Measurements from ENCODE around the gene UNC80.
"Not testable (repeated sequence)": the region's sequence is repeated elsewhere in the genome, so short reads cannot be mapped to it uniquely, and the experiment has no call there.

Gene UNC80

GRCh38 chr2:209771474-209772289 lies at the start of gene UNC80:
UNC80 (plus strand) TSS chr2:209771832; CDS start chr2:209772073, 241 bp downstream.
- FAIRE-seq: no peak

GRCh38 chr2:209726311-209726710 lies 45.3 kb upstream of the UNC80 start:
- FAIRE-seq: no peak

GRCh38 chr2:209727077-209727476 lies 44.6 kb upstream of the UNC80 start:
- FAIRE-seq: no peak

GRCh38 chr2:209734805-209735204 lies 36.8 kb upstream of the UNC80 start:
- FAIRE-seq: no peak

- FAIRE-seq: no peak
Observed at GRCh38 chr2:209741953-209742352, 29.7 kb upstream of the UNC80 start.

GRCh38 chr2:209753020-209753419 lies 18.6 kb upstream of the UNC80 start:
- FAIRE-seq: no peak

GRCh38 chr2:209757163-209757562 lies 14.5 kb upstream of the UNC80 start:
- FAIRE-seq: no peak

GRCh38 chr2:209761566-209761965 lies 10.1 kb upstream of the UNC80 start:
- no peak for FAIRE-seq

- no peak for FAIRE-seq
Observed at GRCh38 chr2:209762563-209762962, 9.1 kb upstream of the UNC80 start.

- FAIRE-seq: no peak
Observed at GRCh38 chr2:209763106-209763505, 8.5 kb upstream of the UNC80 start.

GRCh38 chr2:209766613-209767012 lies 5.0 kb upstream of the UNC80 start:
- no peak for FAIRE-seq

GRCh38 chr2:209767316-209767715 lies 4.3 kb upstream of the UNC80 start:
- no peak for FAIRE-seq

GRCh38 chr2:209768557-209768956 lies 3.1 kb upstream of the UNC80 start:
- FAIRE-seq: no peak

GRCh38 chr2:209772290-209772685 lies 656 bp downstream of the UNC80 start:
- FAIRE-seq: no peak

GRCh38 chr2:209773377-209773776 lies 1.7 kb downstream of the UNC80 start:
- no peak for FAIRE-seq

- no peak for FAIRE-seq
Observed at GRCh38 chr2:209787416-209787815, 15.8 kb downstream of the UNC80 start.

- no peak for FAIRE-seq
Observed at GRCh38 chr2:209788925-209789324, 17.3 kb downstream of the UNC80 start.

GRCh38 chr2:209790066-209790728 lies 18.6 kb downstream of the UNC80 start:
- no peak for FAIRE-seq

GRCh38 chr2:209791151-209791550 lies 19.5 kb downstream of the UNC80 start:
- FAIRE-seq: no peak

GRCh38 chr2:209795425-209795824 lies 23.8 kb downstream of the UNC80 start:
- FAIRE-seq: not testable (repeated sequence)

GRCh38 chr2:209805351-209805750 lies 33.7 kb downstream of the UNC80 start:
- FAIRE-seq: no peak

- FAIRE-seq: no peak
Observed at GRCh38 chr2:209806318-209806717, 34.7 kb downstream of the UNC80 start.

GRCh38 chr2:209808521-209808920 lies 36.9 kb downstream of the UNC80 start:
- FAIRE-seq: no peak

- FAIRE-seq: no peak
Observed at GRCh38 chr2:209809256-209809655, 37.6 kb downstream of the UNC80 start.

All from G401.6 (cell line).